Erythroblast (primary cell): ENCODE measurements around the gene HOXB4.

ENCODE experiments used
- GATA1 ChIP-seq: IDR thresholded peaks from 2 replicates; pipeline ENCODE4 v1.6.1; 2011; ENCODE audit warnings: low read depth, mild to moderate bottlenecking, control low read depth, low read length, moderate library complexity
- POLR2A ChIP-seq: IDR thresholded peaks from 2 replicates; pipeline ENCODE4 v1.6.1; 2011; ENCODE audit warnings: mild to moderate bottlenecking, low read length

DNA sequence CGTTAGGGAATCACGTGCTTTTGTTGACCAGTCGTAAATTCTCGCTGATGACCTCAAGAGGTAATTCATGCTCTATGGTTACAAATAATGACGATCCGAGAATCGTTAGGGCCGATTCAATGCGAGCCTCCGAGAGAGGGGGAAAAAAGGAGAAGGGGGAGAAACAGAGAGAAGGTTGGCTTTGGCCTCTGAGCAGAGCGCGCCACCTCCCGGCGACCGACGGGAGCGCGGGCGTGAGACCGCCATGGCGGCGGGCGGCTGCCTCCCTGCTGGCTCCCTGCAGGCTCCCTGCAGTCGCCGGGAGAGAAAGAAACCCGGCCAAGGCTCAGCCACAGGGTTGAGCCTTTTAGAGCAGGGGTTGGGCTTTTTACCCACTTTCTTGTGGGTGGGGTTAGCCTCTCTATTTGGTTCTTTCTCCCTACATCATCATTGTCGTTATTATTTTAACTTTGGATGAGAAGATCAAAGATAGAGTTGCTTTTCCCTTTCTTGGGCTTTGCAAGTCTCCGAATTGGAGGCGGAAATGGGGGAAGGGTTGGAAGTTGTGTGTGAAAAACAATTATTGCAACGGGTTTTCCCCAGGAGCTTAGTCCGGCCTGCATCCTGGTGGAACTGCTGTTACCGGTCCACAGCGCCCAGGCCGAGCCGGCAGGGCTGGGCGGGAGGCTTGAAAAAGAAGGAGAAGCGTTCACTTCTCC is 15.8 kb upstream of the HOXB4 start:
- TF ChIP-seq POLR2A (no peak), GATA1 (no peak)
